K562 (cell line): ENCODE data around the gene GORASP2. TPM values are rescaled to one million over a fixed set of nuclear protein-coding genes. Genes with fewer than 3 reads are reported as not detected.

Experiments
- ARID2 ChIP-seq: fragments of 450-650 bp; IDR thresholded peaks from 2 replicates; pipeline ENCODE4 v1.6.1; 2017; ENCODE audit warnings: antibody characterized with exemption, mild to moderate bottlenecking
- CCAR2 ChIP-seq: fragments of 200-400 bp; formaldehyde crosslinking; IDR thresholded peaks from 2 replicates; pipeline ENCODE4 v1.6.1; 2017; ENCODE audit warnings: mild to moderate bottlenecking, low read depth, low read length
- EGR1 ChIP-seq: fragments of 450-650 bp; conservative IDR thresholded peaks from 2 replicates; pipeline ENCODE4 v1.6.1; 2017; ENCODE audit warnings: mild to moderate bottlenecking
- HIVEP1 ChIP-seq: fragments of 250-450 bp; sonication (Bioruptor Pico); IDR thresholded peaks from 2 replicates; pipeline ENCODE4 v1.4.0; 2020; ENCODE audit warnings: mild to moderate bottlenecking
- MCM3 ChIP-seq: fragments of 450-650 bp; IDR thresholded peaks from 2 replicates; pipeline ENCODE4 v1.6.1; 2016
- MEIS2 ChIP-seq: fragments of 450-650 bp; IDR thresholded peaks from 2 replicates; pipeline ENCODE4 v1.6.1; 2014; ENCODE audit warnings: mild to moderate bottlenecking; ENCODE audit not compliant: partially characterized antibody
- NEUROD1 ChIP-seq: fragments of 150-350 bp; IDR thresholded peaks from 2 replicates; pipeline ENCODE4 v1.6.1; 2014; ENCODE audit warnings: borderline replicate concordance, low read length, low read depth; ENCODE audit not compliant: partially characterized antibody
- NONO ChIP-seq, 2 experiments: fragments of 200-400 bp in 1 of 2; fragments of 450-650 bp in 1 of 2; formaldehyde crosslinking in 1 of 2; IDR thresholded peaks; 2 replicates each; pipeline ENCODE4 v1.6.1; 2017; ENCODE audit warnings: low read depth in 2 of 2, mild to moderate bottlenecking in 2 of 2, moderate library complexity in 2 of 2, low read length in 1 of 2
- NR4A1 ChIP-seq, 2 experiments: fragments of 250-450 bp in 1 of 2; fragments of 450-650 bp in 1 of 2; sonication (Bioruptor Pico) in 1 of 2; IDR thresholded peaks; 2 replicates each; pipeline versions ENCODE4 v1.4.0 to v1.6.1; 2016 to 2020; ENCODE audit warnings: mild to moderate bottlenecking in 2 of 2, missing compliant biosample characterization in 1 of 2, missing genetic modification characterization in 1 of 2, moderate library complexity in 1 of 2
- POLR2AphosphoS5 ChIP-seq: IDR thresholded peaks from 2 replicates; pipeline ENCODE4 v1.6.1; 2011; ENCODE audit warnings: mild to moderate bottlenecking, low read depth, low read length, moderate library complexity; ENCODE audit not compliant: control insufficient read depth, insufficient read depth
- RBM15 ChIP-seq: fragments of 200-400 bp; formaldehyde crosslinking; IDR thresholded peaks from 2 replicates; pipeline ENCODE4 v1.6.1; 2018; ENCODE audit warnings: mild to moderate bottlenecking, low read length, moderate library complexity; ENCODE audit not compliant: insufficient read depth
- RFX5 ChIP-seq: IDR thresholded peaks from 2 replicates; pipeline ENCODE4 v1.6.1; 2011; ENCODE audit warnings: low read depth, mild to moderate bottlenecking, improper control_type of control experiment, low read length
- SIN3A ChIP-seq, 2 experiments: fragments of 150-350 bp in 1 of 2; IDR thresholded peaks; 2 replicates each; pipeline ENCODE4 v1.6.1; 2011 to 2016; ENCODE audit warnings: borderline replicate concordance in 2 of 2, low read depth in 2 of 2, low read length in 2 of 2, mild to moderate bottlenecking in 2 of 2, moderate library complexity in 2 of 2; ENCODE audit not compliant: control insufficient read depth in 1 of 2
- ZBTB7A ChIP-seq: IDR thresholded peaks from 2 replicates; pipeline ENCODE4 v1.6.1; 2011; ENCODE audit warnings: low read depth, mild to moderate bottlenecking, low read length, moderate library complexity, borderline replicate concordance; ENCODE audit not compliant: control insufficient read depth
- ZFX ChIP-seq: sonication (generic); formaldehyde crosslinking; IDR thresholded peaks from 2 replicates; pipeline ENCODE4 v1.8.0; 2022; ENCODE audit warnings: mild to moderate bottlenecking, missing genetic modification reagents, moderate library complexity
- ZNF282 ChIP-seq: sonication (generic); formaldehyde crosslinking; IDR thresholded peaks from 2 replicates; pipeline ENCODE4 v1.8.1; 2023; ENCODE audit warnings: missing genetic modification reagents
- ZNF668 ChIP-seq: fragments of 250-450 bp; sonication (Bioruptor Pico); IDR thresholded peaks from 2 replicates; pipeline ENCODE4 v1.8.0; 2022; ENCODE audit warnings: mild to moderate bottlenecking, inconsistent platforms
- ZNF780A ChIP-seq: fragments of 250-450 bp; sonication (Bioruptor Pico); IDR thresholded peaks from 2 replicates; pipeline ENCODE4 v1.5.0; 2021; ENCODE audit warnings: mild to moderate bottlenecking
- polyA plus RNA-seq, 8 experiments: library from polyadenylated mRNA; depleted of rRNA in 4 of 8; stranded (reverse) in 5 of 8; unstranded in 3 of 8; fragments of >200 nt; fragmentation: Nextera tagmentation in 2 of 8; fragmentation: Illumina TruSeq in 1 of 8; extraction: Ambion mirVana in 2 of 8; extraction: Trizol in 1 of 8; gene quantifications; 2 replicates each; pipeline versions ENCODE4 v1.2.1 to v1.2.3, GENCODE V29; 2011 to 2014; ENCODE audit warnings: inconsistent platforms in 1 of 8, missing spikeins in 1 of 8
- total RNA-seq, 7 experiments: library from RNA; depleted of rRNA in 6 of 7; stranded (reverse); fragments of >200 nt in 6 of 7; fragmentation: Illumina TruSeq in 2 of 7; extraction: Trizol in 2 of 7; gene quantifications; 2 replicates each; pipeline versions ENCODE4 v1.2.1 to v1.2.3, GENCODE V29; 2011 to 2021; ENCODE audit warnings: low replicate concordance in 1 of 7
- TF ChIP-seq, protein P1 (sequence below): fragments of 250-450 bp; sonication (Bioruptor Pico); IDR thresholded peaks from 2 replicates; pipeline ENCODE4 v1.4.0; 2020; ENCODE audit warnings: mild to moderate bottlenecking, moderate library complexity
- TF ChIP-seq, protein P2 (sequence below): fragments of 250-450 bp; sonication (Bioruptor Pico); IDR thresholded peaks from 2 replicates; pipeline ENCODE4 v1.5.0; 2020; ENCODE audit warnings: mild to moderate bottlenecking, borderline replicate concordance
- TF ChIP-seq, protein P3 (sequence below), 2 experiments: IDR thresholded peaks; 2 replicates each; pipeline ENCODE4 v1.6.1; 2011; ENCODE audit warnings: borderline replicate concordance in 1 of 2, control low read depth in 1 of 2, low read depth in 1 of 2, low read length in 1 of 2, mild to moderate bottlenecking in 1 of 2, mixed read lengths in 1 of 2, moderate library complexity in 1 of 2; ENCODE audit not compliant: insufficient read depth in 1 of 2, insufficient read length in 1 of 2, poor library complexity in 1 of 2, severe bottlenecking in 1 of 2; ENCODE audit errors: extremely low read depth in 1 of 2

The GORASP2 gene
- total and polyA plus RNA-seq, 9 of the 15 experiments (the other 6 are each of a cell fraction or from before 2014, with no cell fraction given) = 27.4 to 180 (median 59.6) TPM

DNA sequence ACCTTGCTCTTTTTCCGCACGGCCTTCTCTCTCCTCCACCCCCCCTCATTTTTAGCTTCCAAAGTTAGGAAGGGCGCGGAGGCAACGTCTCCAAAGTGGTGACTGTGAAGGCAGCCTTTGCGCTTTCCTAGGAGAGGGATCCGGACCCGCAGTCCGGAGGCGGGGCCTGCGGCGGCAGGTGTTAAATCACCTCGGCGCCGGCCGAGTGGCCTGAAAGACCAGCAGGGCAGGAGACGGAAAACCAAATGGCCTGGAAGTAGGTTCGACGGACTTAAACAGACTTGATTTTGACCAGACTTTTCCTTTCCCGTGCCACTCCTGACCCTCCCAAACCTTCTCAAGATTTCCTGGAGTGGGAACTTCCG is 615 bp downstream of the GORASP2 start (continued):
- TF ChIP-seq, protein P1, sequence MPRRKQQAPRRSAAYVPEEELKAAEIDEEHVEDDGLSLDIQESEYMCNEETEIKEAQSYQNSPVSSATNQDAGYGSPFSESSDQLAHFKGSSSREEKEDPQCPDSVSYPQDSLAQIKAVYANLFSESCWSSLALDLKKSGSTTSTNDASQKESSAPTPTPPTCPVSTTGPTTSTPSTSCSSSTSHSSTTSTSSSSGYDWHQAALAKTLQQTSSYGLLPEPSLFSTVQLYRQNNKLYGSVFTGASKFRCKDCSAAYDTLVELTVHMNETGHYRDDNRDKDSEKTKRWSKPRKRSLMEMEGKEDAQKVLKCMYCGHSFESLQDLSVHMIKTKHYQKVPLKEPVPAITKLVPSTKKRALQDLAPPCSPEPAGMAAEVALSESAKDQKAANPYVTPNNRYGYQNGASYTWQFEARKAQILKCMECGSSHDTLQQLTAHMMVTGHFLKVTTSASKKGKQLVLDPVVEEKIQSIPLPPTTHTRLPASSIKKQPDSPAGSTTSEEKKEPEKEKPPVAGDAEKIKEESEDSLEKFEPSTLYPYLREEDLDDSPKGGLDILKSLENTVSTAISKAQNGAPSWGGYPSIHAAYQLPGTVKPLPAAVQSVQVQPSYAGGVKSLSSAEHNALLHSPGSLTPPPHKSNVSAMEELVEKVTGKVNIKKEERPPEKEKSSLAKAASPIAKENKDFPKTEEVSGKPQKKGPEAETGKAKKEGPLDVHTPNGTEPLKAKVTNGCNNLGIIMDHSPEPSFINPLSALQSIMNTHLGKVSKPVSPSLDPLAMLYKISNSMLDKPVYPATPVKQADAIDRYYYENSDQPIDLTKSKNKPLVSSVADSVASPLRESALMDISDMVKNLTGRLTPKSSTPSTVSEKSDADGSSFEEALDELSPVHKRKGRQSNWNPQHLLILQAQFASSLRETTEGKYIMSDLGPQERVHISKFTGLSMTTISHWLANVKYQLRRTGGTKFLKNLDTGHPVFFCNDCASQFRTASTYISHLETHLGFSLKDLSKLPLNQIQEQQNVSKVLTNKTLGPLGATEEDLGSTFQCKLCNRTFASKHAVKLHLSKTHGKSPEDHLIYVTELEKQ (CRISPR knock-in tag) = no peak
- TF ChIP-seq RBM15 (no peak), HIVEP1 (CRISPR knock-in tag) (no peak), ZNF282 (no peak), MCM3 (no peak), NR4A1 (CRISPR knock-in tag; IDR thresholded peaks at IDR 0.05) (no peak), NR4A1 (tag; IDR thresholded peaks at IDR 0.05) (no peak), ZBTB7A (peak; percentile 12; the same call in 1 of the 2 replicates), CCAR2 (no peak), ZNF780A (CRISPR knock-in tag) (no peak), ZNF668 (CRISPR knock-in tag) (no peak), NEUROD1 (no peak), SIN3A (IDR thresholded peaks at IDR 0.05; ENCODE audit: borderline replicate concordance in 2 of 2, control insufficient read depth in 1 of 2, low read depth in 2 of 2, low read length in 2 of 2) (peak in 1 of 2 experiments; percentile 58; a peak in 1 of 4 replicates), ARID2 (peak; percentile 2; the same call in 1 of the 2 replicates), ZFX (peak; percentile 4; the same call in 1 of the 2 replicates), POLR2AphosphoS5 (no peak), MEIS2 (peak; percentile 85), RFX5 (no peak), EGR1 (no peak), NONO (IDR thresholded peaks at IDR 0.05; ENCODE audit: low read depth in 2 of 2, low read length in 1 of 2) (no peak)
- TF ChIP-seq, protein P2, sequence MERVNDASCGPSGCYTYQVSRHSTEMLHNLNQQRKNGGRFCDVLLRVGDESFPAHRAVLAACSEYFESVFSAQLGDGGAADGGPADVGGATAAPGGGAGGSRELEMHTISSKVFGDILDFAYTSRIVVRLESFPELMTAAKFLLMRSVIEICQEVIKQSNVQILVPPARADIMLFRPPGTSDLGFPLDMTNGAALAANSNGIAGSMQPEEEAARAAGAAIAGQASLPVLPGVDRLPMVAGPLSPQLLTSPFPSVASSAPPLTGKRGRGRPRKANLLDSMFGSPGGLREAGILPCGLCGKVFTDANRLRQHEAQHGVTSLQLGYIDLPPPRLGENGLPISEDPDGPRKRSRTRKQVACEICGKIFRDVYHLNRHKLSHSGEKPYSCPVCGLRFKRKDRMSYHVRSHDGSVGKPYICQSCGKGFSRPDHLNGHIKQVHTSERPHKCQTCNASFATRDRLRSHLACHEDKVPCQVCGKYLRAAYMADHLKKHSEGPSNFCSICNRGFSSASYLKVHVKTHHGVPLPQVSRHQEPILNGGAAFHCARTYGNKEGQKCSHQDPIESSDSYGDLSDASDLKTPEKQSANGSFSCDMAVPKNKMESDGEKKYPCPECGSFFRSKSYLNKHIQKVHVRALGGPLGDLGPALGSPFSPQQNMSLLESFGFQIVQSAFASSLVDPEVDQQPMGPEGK (CRISPR knock-in tag) = no peak
- TF ChIP-seq, protein P3, sequence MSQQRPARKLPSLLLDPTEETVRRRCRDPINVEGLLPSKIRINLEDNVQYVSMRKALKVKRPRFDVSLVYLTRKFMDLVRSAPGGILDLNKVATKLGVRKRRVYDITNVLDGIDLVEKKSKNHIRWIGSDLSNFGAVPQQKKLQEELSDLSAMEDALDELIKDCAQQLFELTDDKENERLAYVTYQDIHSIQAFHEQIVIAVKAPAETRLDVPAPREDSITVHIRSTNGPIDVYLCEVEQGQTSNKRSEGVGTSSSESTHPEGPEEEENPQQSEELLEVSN (IDR thresholded peaks at IDR 0.05; ENCODE audit: borderline replicate concordance in 1 of 2, extremely low read depth in 1 of 2, insufficient read depth in 1 of 2, insufficient read length in 1 of 2, low read depth in 1 of 2, low read length in 1 of 2, poor library complexity in 1 of 2, severe bottlenecking in 1 of 2) = peak in 1 of 2 experiments; percentile 60
